Measurements from ENCODE around the gene NSUN6. TPM values are rescaled to one million over a fixed set of nuclear protein-coding genes. Genes with fewer than 3 reads are reported as not detected.
"Not testable (repeated sequence)": the region's sequence is repeated elsewhere in the genome, so short reads cannot be mapped to it uniquely, and the experiment has no call there.

The NSUN6 gene
- total and polyA plus RNA-seq, 3 donors from 2014 or later, result 34.7 to 73.0 (median 50.2) TPM

- Histone ChIP-seq H3K4me3 (no peak overlapping the region), H3K27me3 (no peaks in the 10 kb centered on the region), H3K36me3 (ENCODE audit: low read depth, missing control alignments) (no peaks in the 10 kb centered on the region), H3K27ac (peak overlapping the region in 1 of 2 donors; percentile 41), H3K4me1 (peaks cover 5% of the 10 kb centered on the region), H3K9me3 (no peaks in the 10 kb centered on the region)
- no peak for DNase-seq
- WGBS, 2 donors, result 71 to 82% methylated on average over 5 of the region's 5 CpGs
- intact Hi-C loops (cut with DNase I; ENCODE audit: low total_unique reads), result no loop called here
- no peak for TF ChIP-seq POLR2A (IDR thresholded peaks at IDR 0.05)
- TF ChIP-seq, protein P1, sequence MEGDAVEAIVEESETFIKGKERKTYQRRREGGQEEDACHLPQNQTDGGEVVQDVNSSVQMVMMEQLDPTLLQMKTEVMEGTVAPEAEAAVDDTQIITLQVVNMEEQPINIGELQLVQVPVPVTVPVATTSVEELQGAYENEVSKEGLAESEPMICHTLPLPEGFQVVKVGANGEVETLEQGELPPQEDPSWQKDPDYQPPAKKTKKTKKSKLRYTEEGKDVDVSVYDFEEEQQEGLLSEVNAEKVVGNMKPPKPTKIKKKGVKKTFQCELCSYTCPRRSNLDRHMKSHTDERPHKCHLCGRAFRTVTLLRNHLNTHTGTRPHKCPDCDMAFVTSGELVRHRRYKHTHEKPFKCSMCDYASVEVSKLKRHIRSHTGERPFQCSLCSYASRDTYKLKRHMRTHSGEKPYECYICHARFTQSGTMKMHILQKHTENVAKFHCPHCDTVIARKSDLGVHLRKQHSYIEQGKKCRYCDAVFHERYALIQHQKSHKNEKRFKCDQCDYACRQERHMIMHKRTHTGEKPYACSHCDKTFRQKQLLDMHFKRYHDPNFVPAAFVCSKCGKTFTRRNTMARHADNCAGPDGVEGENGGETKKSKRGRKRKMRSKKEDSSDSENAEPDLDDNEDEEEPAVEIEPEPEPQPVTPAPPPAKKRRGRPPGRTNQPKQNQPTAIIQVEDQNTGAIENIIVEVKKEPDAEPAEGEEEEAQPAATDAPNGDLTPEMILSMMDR (IDR thresholded peaks at IDR 0.05), result no peak
These were observed 25.5 kb downstream of the NSUN6 start for GRCh38 chr10:18625886-18626285.

DNA sequence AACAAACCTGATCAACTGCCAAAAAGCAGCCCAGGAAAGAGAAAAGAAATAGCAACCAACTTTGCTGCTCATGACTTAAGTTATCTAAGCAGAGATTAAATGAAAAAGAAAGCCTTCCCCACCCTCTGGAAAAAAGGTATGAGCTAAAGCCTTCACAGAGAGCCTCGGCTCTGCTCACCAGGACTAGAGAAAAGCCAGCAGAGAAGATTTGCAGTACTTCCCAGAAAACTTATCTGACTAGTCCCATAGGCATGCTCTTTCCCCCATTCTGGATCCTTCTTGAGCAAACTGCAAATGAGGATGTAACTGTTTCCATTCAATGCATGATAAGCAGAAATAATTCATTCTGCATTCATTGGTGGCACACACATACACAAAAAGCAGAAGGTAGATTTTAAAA is 27.7 kb downstream of the NSUN6 start:
- H3K27me3 ChIP-seq; H3K4me1 ChIP-seq; H3K36me3 ChIP-seq (ENCODE audit: low read depth, missing control alignments); H3K27ac ChIP-seq; H3K9me3 ChIP-seq; H3K4me3 ChIP-seq; intact Hi-C loops (cut with DNase I; ENCODE audit: low total_unique reads); DNase-seq: not testable (repeated sequence)
- WGBS, 2 donors, result 47 to 75% methylated on average over 1 of the region's 1 CpG

DNA sequence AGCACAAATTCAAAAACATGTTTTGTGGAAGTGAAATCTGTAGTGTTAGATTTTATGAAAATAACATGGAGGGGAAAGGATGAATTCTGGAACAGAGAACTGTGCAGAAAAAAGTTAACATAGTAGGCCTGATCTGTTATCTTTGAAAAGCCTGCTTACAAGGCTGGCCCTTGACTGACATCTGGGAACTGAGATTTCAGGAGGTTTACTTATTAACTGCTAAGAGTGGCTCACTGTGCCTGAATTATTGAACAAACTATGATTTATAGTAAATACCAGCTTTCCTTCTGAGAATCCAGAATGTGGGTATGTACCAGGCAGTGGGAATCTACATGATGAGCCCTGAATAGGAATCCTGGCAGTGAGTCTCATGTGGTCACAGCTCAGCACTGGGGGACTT is 30.5 kb downstream of the NSUN6 start:
- Histone ChIP-seq H3K36me3 (ENCODE audit: low read depth, missing control alignments) (no peaks in the 10 kb centered on the region), H3K27me3 (no peaks in the 10 kb centered on the region), H3K27ac (no peak overlapping the region), H3K4me3 (no peak overlapping the region), H3K4me1 (no peaks in the 10 kb centered on the region), H3K9me3 (no peaks in the 10 kb centered on the region)
- intact Hi-C loops (cut with DNase I; ENCODE audit: low total_unique reads), result no loop called here
- TF ChIP-seq, protein P1 (IDR thresholded peaks at IDR 0.05), result no peak
- no peak for DNase-seq

- intact Hi-C loops (cut with DNase I; ENCODE audit: low total_unique reads), result no loop called here
- 96 to 100% methylated on average over 3 of the region's 3 CpGs for WGBS, 2 donors
These were observed 32.4 kb downstream of the NSUN6 start for GRCh38 chr10:18619016-18619415.

GRCh38 chr10:18616337-18616736 is 35.0 kb downstream of the NSUN6 start:
- intact Hi-C loops (cut with DNase I; ENCODE audit: low total_unique reads), result no loop called here
- H3K27me3 ChIP-seq, result no peaks in the 10 kb centered on the region
- H3K9me3 ChIP-seq, result no peaks in the 10 kb centered on the region
- no peak for TF ChIP-seq POLR2A (IDR thresholded peaks at IDR 0.05)
- TF ChIP-seq, protein P1 (IDR thresholded peaks at IDR 0.05), result no peak
- no peaks in the 10 kb centered on the region for H3K36me3 ChIP-seq (ENCODE audit: low read depth, missing control alignments)
- no peak overlapping the region for H3K27ac ChIP-seq
- no peak for DNase-seq
- H3K4me1 ChIP-seq, result no peaks in the 10 kb centered on the region
- 74 to 81% methylated on average over 3 of the region's 3 CpGs for WGBS, 2 donors
- H3K4me3 ChIP-seq, result no peak overlapping the region

More at GRCh38 chr10:18619016-18619415, 32.4 kb downstream of the NSUN6 start:
- H3K27ac ChIP-seq, result no peak overlapping the region
- TF ChIP-seq, protein P1 (IDR thresholded peaks at IDR 0.05), result no peak
- TF ChIP-seq POLR2A (IDR thresholded peaks at IDR 0.05), result no peak
- H3K36me3 ChIP-seq (ENCODE audit: low read depth, missing control alignments), result no peaks in the 10 kb centered on the region
- no peaks in the 10 kb centered on the region for H3K4me1 ChIP-seq
- H3K4me3 ChIP-seq, result no peak overlapping the region
- no peak for DNase-seq
- no peaks in the 10 kb centered on the region for H3K27me3 ChIP-seq
- no peaks in the 10 kb centered on the region for H3K9me3 ChIP-seq

Measured in testis (tissue), 3 donors.